Pulmonary artery endothelial cell (primary cell): ENCODE results near the gene PPARG. TPM values are rescaled to one million over a fixed set of nuclear protein-coding genes. Genes with fewer than 3 reads are reported as not detected.

Source experiments
- DNase-seq: peaks from one replicate; pipeline ENCODE4 v3.0.0-alpha.2; 2011; ENCODE audit warnings: low read depth, low spot score
- total RNA-seq: library from RNA; depleted of rRNA; stranded (reverse); fragments of >200 nt; gene quantifications from 2 replicates; pipeline ENCODE4 v1.2.3, GENCODE V29; 2014

Gene PPARG
- total RNA-seq, 1 donor from 2014 or later: 6.1 TPM

GRCh38 chr3:12309716-12310115 is 20.8 kb downstream of the PPARG start:
- no peak for DNase-seq

DNA sequence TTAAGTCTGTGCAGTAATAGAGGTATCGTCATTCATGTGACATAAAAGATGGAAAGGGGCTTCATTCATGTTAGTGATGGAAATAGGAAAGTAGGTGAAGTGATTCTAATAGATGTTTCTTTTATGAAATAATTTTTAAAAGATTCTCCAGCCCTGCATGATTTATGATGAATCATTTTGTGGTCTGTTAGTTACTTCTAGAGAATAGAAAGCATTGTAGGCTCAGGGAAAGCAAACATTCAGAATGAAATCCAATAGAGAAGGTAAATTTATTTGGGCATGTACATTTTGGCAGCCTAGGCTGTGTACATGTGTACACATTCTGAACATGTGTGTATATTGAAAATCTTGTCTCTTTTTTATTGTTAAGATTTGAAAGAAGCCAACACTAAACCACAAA is 23.1 kb downstream of the PPARG start:
- no peak for DNase-seq

GRCh38 chr3:12313519-12313918 is 24.6 kb downstream of the PPARG start:
- DNase-seq: no peak

- no peak for DNase-seq
These were observed 27.4 kb downstream of the PPARG start for GRCh38 chr3:12316253-12316652.

GRCh38 chr3:12316729-12317351 is 28.0 kb downstream of the PPARG start:
- DNase-seq: no peak

DNA sequence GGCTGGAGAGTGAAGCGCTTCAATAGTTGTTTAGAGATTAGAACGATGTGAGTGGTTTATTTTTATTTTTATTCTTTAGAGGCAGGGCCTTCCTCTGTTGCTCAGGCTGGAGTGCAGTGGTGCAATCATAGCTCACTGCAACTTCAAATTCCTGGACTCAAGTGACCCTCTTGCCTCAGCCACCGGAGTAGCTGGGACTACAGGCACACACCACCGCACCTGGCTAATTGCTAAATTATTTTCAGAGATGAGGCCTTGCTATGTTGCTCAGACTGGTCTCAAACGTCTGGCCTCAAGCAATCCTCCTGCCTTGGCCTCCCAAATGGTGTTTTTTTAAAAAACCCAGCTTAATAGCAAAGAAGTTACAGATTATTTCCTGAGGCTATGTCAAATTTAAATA is 29.0 kb downstream of the PPARG start:
- no peak for DNase-seq

DNA sequence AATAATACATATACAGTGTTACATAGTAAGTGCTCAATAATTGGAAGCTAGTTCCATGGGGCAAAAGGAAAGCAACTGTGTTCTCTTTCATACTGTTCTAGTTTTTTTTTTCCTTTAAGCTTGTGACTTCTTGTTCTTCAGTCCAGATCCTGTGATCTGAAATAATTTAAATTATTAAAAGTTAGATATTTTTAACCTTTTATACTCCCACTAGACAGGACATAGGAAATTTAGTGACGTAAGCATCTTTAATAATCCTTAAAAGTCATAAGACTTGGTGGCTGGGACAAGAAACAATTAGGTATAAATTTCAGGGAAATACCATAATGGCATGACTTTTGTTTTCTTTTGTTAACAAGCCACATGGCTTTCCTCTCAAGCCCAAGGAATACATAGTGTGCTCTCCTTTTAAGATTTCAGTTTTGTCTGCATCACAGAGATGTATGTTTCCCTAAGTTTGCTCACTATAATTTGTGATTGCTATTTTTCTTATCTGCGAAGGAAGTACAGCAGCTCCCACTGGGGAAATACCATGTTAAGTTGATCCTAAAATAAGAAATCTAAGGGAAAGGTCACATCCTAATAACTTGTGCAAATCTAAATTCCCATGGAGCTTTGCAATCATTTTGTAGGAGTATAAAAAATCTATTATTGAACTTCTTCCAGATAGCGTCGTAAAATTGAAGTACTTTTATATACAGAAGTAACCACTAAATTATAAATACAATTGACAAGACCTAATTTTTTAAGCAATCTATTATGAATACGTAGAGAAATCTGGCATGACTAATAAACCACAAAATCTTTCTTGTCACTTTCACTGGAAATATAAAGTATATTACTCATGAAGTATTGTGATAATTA is 30.1 kb downstream of the PPARG start:
- DNase-seq: peak; percentile 4

- DNase-seq: no peak
These were observed 32.1 kb downstream of the PPARG start for GRCh38 chr3:12321015-12321414.

GRCh38 chr3:12323237-12323636 is 34.4 kb downstream of the PPARG start:
- DNase-seq: no peak

DNA sequence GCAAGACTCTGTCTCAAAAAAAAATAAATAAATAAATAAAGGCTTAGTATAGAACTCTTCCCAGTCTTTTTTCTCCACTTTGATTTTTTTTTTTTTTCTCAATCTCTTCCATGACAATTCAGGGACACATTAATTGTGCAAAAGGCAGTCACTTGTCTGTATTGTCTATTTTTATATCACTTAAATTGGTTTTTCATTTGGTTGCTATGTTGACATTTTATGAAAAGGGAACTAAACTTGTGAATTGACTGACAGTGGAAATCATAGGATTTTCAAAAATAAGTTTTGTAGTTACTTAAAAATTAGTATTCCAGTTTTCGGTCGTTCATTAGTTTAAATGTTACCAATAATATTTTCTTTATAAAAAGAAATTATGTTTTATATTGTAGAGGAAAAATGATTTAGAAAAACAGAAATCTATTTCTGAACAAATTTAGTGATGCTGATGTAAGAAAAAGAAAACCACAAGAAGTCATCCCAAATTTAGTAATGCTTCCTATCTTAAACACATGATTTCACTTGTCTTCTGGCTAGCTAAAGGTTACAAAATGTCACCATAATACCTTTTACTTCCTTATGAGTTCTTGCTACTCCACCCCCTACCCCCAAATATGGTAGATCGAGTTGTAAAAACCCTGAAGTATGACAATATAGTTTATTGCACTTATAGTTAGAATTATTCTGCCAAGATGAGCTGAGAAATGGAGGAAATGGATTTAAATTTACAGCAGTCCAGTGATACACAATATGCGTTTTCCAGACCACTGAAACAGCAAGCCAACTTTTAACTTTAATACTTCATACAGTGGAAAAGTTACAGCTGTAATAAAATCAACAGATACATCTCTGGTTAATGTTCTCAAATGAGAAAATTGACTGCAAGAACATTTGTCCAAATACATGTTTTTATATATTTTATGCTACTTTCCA is 37.0 kb downstream of the PPARG start:
- no peak for DNase-seq

- DNase-seq: no peak
These were observed 38.2 kb downstream of the PPARG start for GRCh38 chr3:12327021-12327420.

DNA sequence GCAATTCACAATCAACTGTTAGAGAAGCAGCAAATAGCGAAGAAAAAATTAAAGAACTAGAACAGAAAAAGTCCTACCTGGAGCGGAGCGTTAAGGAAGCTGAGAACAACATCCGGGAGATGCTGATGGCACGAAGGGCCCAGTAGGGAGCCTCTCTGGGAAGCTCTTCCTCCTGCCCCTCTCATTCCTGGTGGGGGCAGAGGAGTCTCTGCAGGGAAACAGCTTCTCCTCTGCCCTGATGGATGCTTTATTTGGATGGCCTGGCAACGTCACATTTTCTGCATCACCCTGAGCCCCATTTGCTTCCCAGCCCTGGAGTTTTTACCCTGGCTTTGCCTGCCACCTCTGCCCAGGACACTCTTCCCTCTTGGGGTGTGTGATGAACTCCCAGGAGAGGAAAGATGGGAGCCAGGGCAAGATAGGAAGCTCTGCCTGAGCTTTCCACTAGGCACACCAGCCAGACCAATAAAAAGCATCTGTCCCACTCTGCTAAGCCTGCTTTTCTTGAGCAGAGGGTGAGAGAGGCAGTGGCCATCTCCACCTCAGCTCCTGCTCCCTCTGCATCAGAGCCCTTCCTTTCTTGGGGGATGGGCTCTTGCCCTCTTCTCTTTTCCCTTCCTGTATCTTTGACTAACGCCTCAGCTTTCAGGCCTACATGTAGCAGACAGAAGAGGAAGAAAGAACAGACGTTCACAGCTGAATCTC is 39.4 kb downstream of the PPARG start:
- no peak for DNase-seq

DNA sequence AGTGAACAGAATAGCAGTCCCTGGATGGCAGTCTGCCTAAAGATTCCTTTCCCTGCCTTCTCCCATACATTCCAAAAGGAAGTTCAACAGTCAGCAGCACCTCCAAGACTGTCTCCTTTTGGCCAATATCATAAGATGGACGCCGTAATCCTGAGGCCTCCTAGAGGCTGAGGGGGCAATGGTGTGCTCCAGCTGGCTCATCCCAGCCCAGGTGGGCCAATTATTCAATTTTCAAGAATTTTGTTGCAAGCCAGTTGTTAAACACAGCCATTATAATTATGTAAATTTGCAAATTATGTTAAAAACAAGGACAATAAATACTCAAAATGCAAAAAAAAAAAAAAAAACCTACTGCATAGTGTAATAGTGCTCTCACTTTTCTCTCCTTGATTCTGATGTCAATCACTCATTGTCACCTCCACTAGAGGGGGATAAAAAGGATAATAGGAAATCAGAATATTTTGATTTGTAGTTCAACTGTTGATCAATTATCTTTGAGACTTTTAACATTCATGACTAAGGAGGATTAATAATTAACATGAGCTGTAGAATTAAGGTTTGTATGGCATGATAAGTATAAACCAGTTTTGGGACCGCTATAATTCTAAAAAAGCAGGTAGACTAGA is 40.1 kb downstream of the PPARG start:
- DNase-seq: no peak

DNA sequence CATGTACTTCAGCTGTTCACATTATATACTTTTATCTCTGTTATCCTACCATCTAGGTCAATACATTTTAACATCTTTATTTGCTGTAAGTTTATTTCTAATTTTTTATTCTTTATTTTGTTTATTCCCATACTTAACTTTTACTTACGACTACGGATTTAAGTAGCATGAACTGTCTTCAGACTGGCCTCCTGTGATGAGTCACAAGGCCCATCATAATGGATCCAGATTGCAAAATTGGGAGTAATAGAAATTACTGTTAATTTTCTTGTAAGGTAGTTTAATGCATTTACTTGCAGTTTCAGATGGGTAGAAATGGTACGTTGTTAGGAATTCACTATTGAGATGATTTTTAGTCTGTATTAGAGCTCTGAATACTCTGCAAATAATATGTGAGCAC is 45.9 kb downstream of the PPARG start:
- DNase-seq: no peak

GRCh38 chr3:12335421-12335820 is 46.6 kb downstream of the PPARG start:
- DNase-seq: no peak

- DNase-seq: no peak
These were observed 47.2 kb downstream of the PPARG start for GRCh38 chr3:12336099-12336498.

GRCh38 chr3:12338595-12339546 is 50.0 kb downstream of the PPARG start:
- no peak for DNase-seq

DNA sequence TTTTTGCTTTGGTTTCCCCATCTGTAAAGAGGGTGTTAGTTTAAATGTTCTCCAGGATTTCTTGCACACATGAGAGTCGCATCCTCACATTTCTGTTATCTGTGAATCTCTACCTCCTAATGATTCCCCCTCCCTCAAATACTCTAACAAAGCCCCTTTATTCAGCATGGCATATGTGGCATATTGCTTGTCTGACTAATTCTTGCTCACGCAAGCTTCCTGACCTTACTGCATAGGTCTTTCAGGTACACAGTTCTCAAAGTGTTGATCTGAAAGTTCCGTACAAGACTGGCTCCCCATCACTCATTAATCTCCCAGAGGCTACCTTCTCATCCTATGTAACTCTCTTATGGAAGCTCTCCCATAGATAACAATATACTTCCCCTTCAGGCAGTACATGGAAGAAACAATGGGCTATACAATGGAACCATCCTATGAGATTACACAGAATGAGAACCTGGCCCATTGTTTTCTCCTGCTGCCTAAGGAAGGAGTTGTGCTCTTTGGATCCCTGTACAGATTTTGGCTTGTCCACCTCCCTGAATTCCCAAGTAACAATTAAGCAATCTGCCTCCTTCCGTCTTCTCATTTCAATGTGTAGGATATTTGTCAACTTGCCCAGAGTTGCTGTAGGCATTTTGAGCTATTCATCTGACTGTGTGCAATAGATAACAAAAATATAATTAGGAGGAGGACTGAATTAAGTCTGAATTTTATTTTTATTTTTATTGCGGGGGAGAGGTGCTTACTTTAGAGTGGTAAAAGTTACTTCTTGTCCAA is 51.0 kb downstream of the PPARG start:
- no peak for DNase-seq

- no peak for DNase-seq
These were observed 51.6 kb downstream of the PPARG start for GRCh38 chr3:12340506-12340905.
